MG63 (cell line): ENCODE data around the gene BRSK2. TPM values are rescaled to one million over a fixed set of nuclear protein-coding genes. Genes with fewer than 3 reads are reported as not detected.

ENCODE experiments used
- DNase-seq: peaks from one replicate; pipeline ENCODE4 v3.0.0-alpha.2; 2020
- H3K27me3 ChIP-seq: fragments of 250-450 bp; sonication (Bioruptor Pico); 2 replicates; pipeline ENCODE4 v1.5.1; 2020; ENCODE audit warnings: mild to moderate bottlenecking, moderate library complexity
- H3K36me3 ChIP-seq: fragments of 250-450 bp; sonication (Bioruptor Pico); 2 replicates; pipeline ENCODE4 v1.5.1; 2020; ENCODE audit warnings: mild to moderate bottlenecking, moderate library complexity
- H3K4me3 ChIP-seq: fragments of 250-450 bp; sonication (Bioruptor Pico); 2 replicates; pipeline ENCODE4 v1.5.1; 2020; ENCODE audit warnings: mild to moderate bottlenecking, moderate library complexity
- H3K9me3 ChIP-seq: fragments of 250-450 bp; sonication (Bioruptor Pico); 2 replicates; pipeline ENCODE4 v1.5.1; 2020; ENCODE audit warnings: mild to moderate bottlenecking, moderate library complexity
- total RNA-seq: library from RNA; depleted of rRNA; stranded (reverse); fragments of >200 nt; shearing (Covaris generic); gene quantifications from 2 replicates; pipeline ENCODE4 v1.2.3, GENCODE V29; 2014; ENCODE audit warnings: low replicate concordance

BRSK2 gene
- total RNA-seq, 1 experiment from 2014 or later, result 6.9 TPM

DNA sequence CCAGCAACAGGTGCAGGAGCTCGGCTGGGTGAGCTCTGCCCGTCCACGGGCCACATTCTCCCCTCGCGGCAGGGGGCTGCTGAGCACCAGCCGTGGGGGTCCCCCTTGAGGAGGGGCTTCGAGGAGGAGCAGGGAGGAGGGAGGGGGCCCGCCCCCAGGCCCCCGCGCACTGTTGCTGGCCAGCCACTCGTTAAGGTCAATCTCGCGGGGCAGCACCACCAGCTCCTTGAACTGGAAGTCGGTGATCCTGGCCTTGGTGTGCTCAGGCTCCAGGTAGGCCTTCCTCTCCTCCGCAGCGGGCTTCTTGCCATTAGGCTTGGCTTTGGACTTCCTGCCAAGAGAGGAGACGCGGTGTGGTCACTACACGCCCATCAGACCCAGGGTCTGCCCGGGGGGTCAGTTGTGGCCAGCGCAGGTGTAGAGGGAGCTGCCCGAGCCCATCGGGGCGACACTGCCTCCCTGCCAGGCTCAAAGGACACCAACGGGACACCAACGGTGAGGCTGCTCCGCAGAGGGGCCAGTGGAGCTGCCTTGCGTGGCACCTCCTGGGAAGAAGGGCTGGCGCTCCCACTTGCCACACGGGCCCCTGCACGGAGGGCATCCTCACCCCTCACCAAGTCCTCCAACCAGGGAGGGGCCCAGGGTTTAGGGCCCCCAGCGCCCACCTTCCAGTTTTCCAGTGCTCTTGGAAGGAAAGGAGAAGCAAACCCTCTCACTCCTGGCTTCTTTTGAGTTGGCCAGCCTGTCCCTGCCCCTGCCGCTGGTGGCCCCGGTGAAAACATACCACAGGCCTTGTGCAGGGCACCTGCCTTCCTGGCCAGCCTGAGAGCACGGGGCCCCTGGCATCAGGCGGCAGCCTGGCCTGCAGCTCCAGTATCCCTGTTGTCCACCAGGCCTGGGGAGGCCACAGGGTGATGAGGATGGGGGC is 91.1 kb downstream of the BRSK2 start:
- H3K36me3 ChIP-seq, result peaks cover 3% of the 10 kb centered on the region
- H3K4me3 ChIP-seq, result no peak overlapping the region
- no peaks in the 10 kb centered on the region for H3K9me3 ChIP-seq
- no peaks in the 10 kb centered on the region for H3K27me3 ChIP-seq
- no peak for DNase-seq

- H3K27me3 ChIP-seq, result no peaks in the 10 kb centered on the region
- H3K9me3 ChIP-seq, result no peaks in the 10 kb centered on the region
- peaks cover 3% of the 10 kb centered on the region for H3K36me3 ChIP-seq
- no peak for DNase-seq
- no peak overlapping the region for H3K4me3 ChIP-seq
These were observed 91.7 kb downstream of the BRSK2 start for GRCh38 chr11:1481483-1481825.

DNA sequence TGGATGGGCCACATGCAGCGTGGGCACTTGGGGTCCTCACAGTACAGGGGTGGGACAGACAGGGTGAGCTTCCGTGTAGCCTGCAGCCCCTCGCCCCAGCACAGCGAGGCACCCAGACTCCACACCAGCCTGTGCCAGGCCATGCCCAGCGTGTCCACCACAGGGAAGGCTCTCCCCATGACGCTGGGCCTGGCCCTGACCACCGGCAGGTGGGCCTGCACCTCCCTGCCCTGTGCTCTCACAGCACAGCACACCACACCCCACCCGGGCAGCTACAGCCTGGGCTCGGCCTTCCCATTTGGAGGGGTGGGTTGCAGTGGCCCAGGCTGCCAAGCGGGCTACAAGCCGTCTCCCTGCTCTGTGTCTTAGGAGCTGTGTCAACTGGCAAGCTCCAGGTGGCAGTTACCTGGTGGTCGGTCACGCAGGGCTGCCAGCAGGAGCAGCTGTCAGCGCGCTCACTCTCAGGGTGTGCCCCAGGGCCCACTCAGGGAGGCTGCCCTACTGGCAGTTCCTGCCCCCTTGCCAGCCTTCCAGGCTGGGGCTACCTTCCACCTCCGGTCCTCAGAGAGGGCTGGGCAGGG is 92.2 kb downstream of the BRSK2 start:
- DNase-seq, result no peak
- H3K9me3 ChIP-seq, result no peaks in the 10 kb centered on the region
- H3K36me3 ChIP-seq, result peaks cover 3% of the 10 kb centered on the region
- no peak overlapping the region for H3K4me3 ChIP-seq
- no peaks in the 10 kb centered on the region for H3K27me3 ChIP-seq

GRCh38 chr11:1482581-1483444 is 93.1 kb downstream of the BRSK2 start:
- Histone ChIP-seq H3K27me3 (no peaks in the 10 kb centered on the region), H3K4me3 (no peak overlapping the region), H3K9me3 (no peaks in the 10 kb centered on the region), H3K36me3 (no peaks in the 10 kb centered on the region)
- no peak for DNase-seq

GRCh38 chr11:1483445-1483961 is 93.8 kb downstream of the BRSK2 start:
- H3K4me3 ChIP-seq, result no peak overlapping the region
- no peak for DNase-seq
- no peaks in the 10 kb centered on the region for H3K27me3 ChIP-seq
- no peaks in the 10 kb centered on the region for H3K36me3 ChIP-seq
- H3K9me3 ChIP-seq, result no peaks in the 10 kb centered on the region

- H3K4me3 ChIP-seq, result no peak overlapping the region
- no peaks in the 10 kb centered on the region for H3K9me3 ChIP-seq
- no peaks in the 10 kb centered on the region for H3K36me3 ChIP-seq
- DNase-seq, result no peak
- no peaks in the 10 kb centered on the region for H3K27me3 ChIP-seq
These were observed 94.4 kb downstream of the BRSK2 start for GRCh38 chr11:1484061-1484671.

- Histone ChIP-seq H3K36me3 (no peaks in the 10 kb centered on the region), H3K4me3 (no peak overlapping the region), H3K27me3 (no peaks in the 10 kb centered on the region), H3K9me3 (no peaks in the 10 kb centered on the region)
- no peak for DNase-seq
These were observed 95.2 kb downstream of the BRSK2 start for GRCh38 chr11:1484695-1485503.

GRCh38 chr11:1485504-1485885 is 95.8 kb downstream of the BRSK2 start:
- Histone ChIP-seq H3K27me3 (no peaks in the 10 kb centered on the region), H3K36me3 (no peaks in the 10 kb centered on the region), H3K4me3 (no peak overlapping the region), H3K9me3 (no peaks in the 10 kb centered on the region)
- no peak for DNase-seq

- no peak for DNase-seq
- Histone ChIP-seq H3K4me3 (no peak within 1 kb of the TSS), H3K36me3 (no peaks in the 10 kb centered on the region), H3K27me3 (no peaks in the 10 kb centered on the region), H3K9me3 (no peaks in the 10 kb centered on the region)
These were observed 96.5 kb downstream of the BRSK2 start, which contains the start of gene MOB2 for GRCh38 chr11:1486054-1486825. MOB2 (minus strand) TSS chr11:1486779; CDS start chr11:1486556, 223 bp downstream.

- Histone ChIP-seq H3K36me3 (no peaks in the 10 kb centered on the region), H3K27me3 (no peaks in the 10 kb centered on the region), H3K4me3 (no peak overlapping the region), H3K9me3 (no peaks in the 10 kb centered on the region)
- no peak for DNase-seq
These were observed 97.5 kb downstream of the BRSK2 start for GRCh38 chr11:1487091-1487850.

GRCh38 chr11:1487851-1488574 is 98.3 kb downstream of the BRSK2 start:
- no peak for DNase-seq
- no peaks in the 10 kb centered on the region for H3K36me3 ChIP-seq
- H3K4me3 ChIP-seq, result no peak overlapping the region
- no peaks in the 10 kb centered on the region for H3K9me3 ChIP-seq
- no peaks in the 10 kb centered on the region for H3K27me3 ChIP-seq

GRCh38 chr11:1488575-1489180 is 98.9 kb downstream of the BRSK2 start:
- Histone ChIP-seq H3K9me3 (peaks cover 3% of the 10 kb centered on the region; the same call in 1 of the 2 replicates), H3K4me3 (no peak overlapping the region), H3K27me3 (no peaks in the 10 kb centered on the region), H3K36me3 (no peaks in the 10 kb centered on the region)
- no peak for DNase-seq

DNA sequence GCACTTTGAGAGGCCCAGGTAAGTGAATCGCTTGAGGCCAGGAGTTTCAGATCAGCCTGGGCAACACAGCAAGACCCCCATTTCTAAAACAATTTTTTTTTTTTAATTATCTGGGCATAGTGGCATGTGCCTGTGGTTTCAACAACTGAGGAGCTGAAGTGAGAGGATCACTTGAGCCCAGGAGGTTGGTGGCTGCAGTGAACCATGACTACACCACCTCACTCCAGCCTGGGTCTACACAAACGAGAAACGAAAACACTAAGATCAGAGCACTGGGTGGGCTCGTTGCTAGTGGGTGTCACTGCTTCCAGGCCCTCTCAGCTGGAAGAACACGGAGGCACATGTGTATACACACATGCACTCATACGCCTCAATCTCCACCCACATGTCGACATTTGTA is 100.9 kb downstream of the BRSK2 start:
- Histone ChIP-seq H3K36me3 (no peaks in the 10 kb centered on the region), H3K4me3 (no peak overlapping the region), H3K27me3 (no peaks in the 10 kb centered on the region), H3K9me3 (peaks cover 14% of the 10 kb centered on the region; the same call in 1 of the 2 replicates)
- no peak for DNase-seq

DNA sequence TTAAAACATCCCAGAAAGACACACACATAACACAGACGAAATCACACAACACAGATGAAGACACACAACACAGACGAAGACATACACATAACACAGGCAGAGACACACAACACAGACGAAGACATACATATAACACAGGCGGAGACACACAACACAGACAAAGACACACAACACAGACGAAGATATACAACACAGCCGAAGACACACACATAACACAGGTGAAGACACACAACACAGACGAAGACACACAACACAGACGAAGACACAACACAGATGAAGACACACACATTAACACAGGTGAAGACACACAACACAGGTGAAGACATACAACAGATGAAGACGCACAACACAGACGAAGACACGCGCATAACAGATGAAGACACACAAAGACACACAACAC is 101.6 kb downstream of the BRSK2 start:
- Histone ChIP-seq H3K36me3 (no peaks in the 10 kb centered on the region), H3K27me3 (no peaks in the 10 kb centered on the region), H3K9me3 (peaks cover 14% of the 10 kb centered on the region; the same call in 1 of the 2 replicates), H3K4me3 (no peak overlapping the region)
- no peak for DNase-seq
